HG03521 (cell line): ENCODE data around the gene PNMA6F.

Experiments
- ATAC-seq: cut with Tn5 transposase; IDR thresholded peaks from one replicate; pipeline ENCODE4 v1.9.1; 2021; ENCODE audit warnings: mild to moderate bottlenecking, moderate library complexity; ENCODE audit not compliant: unreplicated experiment

Gene PNMA6F

GRCh38 chrX:153321381-153322124, at the start of gene PNMA6F:
Gene PNMA6F (minus strand): TSS chrX:153321767. CDS start chrX:153320674, 1,093 bp downstream.
- no peak for ATAC-seq

GRCh38 chrX:153371256-153371655, 49.7 kb upstream of the PNMA6F start:
- ATAC-seq, result no peak

GRCh38 chrX:153370293-153371055, 48.9 kb upstream of the PNMA6F start:
- ATAC-seq, result no peak

- ATAC-seq, result no peak
Measured at GRCh38 chrX:153366878-153367538, 45.4 kb upstream of the PNMA6F start.

- no peak for ATAC-seq
Measured at GRCh38 chrX:153366119-153366518, 44.6 kb upstream of the PNMA6F start.

- ATAC-seq, result no peak
Measured at GRCh38 chrX:153365670-153366069, 44.1 kb upstream of the PNMA6F start.

GRCh38 chrX:153361781-153362397, 40.3 kb upstream of the PNMA6F start:
- ATAC-seq, result no peak

- no peak for ATAC-seq
Measured at GRCh38 chrX:153357877-153358276, 36.3 kb upstream of the PNMA6F start.

- ATAC-seq, result no peak
Measured at GRCh38 chrX:153353416-153353815, 31.8 kb upstream of the PNMA6F start.

- no peak for ATAC-seq
Measured at GRCh38 chrX:153352858-153353257, 31.3 kb upstream of the PNMA6F start.

GRCh38 chrX:153351981-153352380, 30.4 kb upstream of the PNMA6F start:
- ATAC-seq, result no peak

- no peak for ATAC-seq
Measured at GRCh38 chrX:153349952-153350351, 28.4 kb upstream of the PNMA6F start.

GRCh38 chrX:153348421-153348820, 26.9 kb upstream of the PNMA6F start:
- no peak for ATAC-seq

- no peak for ATAC-seq
Measured at GRCh38 chrX:153347530-153347929, 26.0 kb upstream of the PNMA6F start.

GRCh38 chrX:153343674-153344073, 22.1 kb upstream of the PNMA6F start:
- no peak for ATAC-seq

GRCh38 chrX:153342762-153343558, 21.4 kb upstream of the PNMA6F start:
- no peak for ATAC-seq

- ATAC-seq, result no peak
Measured at GRCh38 chrX:153340111-153340510, 18.5 kb upstream of the PNMA6F start.

- ATAC-seq, result no peak
Measured at GRCh38 chrX:153339662-153340061, 18.1 kb upstream of the PNMA6F start.

- ATAC-seq, result no peak
Measured at GRCh38 chrX:153338836-153339235, 17.3 kb upstream of the PNMA6F start.

GRCh38 chrX:153336988-153337387, 15.4 kb upstream of the PNMA6F start:
- ATAC-seq, result no peak
